B cell (primary cell): ENCODE data around the gene TMEM9. TPM values are rescaled to one million over a fixed set of nuclear protein-coding genes. Genes with fewer than 3 reads are reported as not detected.

Experiments
- ATAC-seq: fragments of 200-7000 bp; cut with Tn5 transposase; one replicate; pipeline ENCODE4 v1.10.0; 2021; ENCODE audit warnings: low read depth, mild to moderate bottlenecking, moderate number of reproducible peaks, moderate library complexity
- CTCF ChIA-PET: fragments of 350-600 bp; sonication (Branson Sonifier 250); formaldehyde crosslinking; loops from one replicate; lab custom pipeline; 2021; ENCODE audit warnings: antibody characterized with exemption, inconsistent platforms; lab: Charles Lee
- POLR2A ChIA-PET: fragments of 350-600 bp; sonication (Branson Sonifier 250); formaldehyde crosslinking; loops from one replicate; lab custom pipeline; 2021; ENCODE audit warnings: antibody characterized with exemption; lab: Charles Lee
- DNase-seq: peaks from one replicate; pipeline ENCODE4 v3.0.0; 2013
- H2AFZ ChIP-seq: 2 replicates; pipeline ENCODE4 v1.6.1; 2012; ENCODE audit warnings: mild to moderate bottlenecking, low read depth, low read length; ENCODE audit not compliant: insufficient read depth, poor library complexity, severe bottlenecking
- H3K27ac ChIP-seq, 2 donors: 1 replicate in 1 of 2; 2 replicates in 1 of 2; pipeline ENCODE4 v1.5.1; 2012 to 2013; ENCODE audit warnings: low read length in 2 of 2, mild to moderate bottlenecking in 2 of 2, moderate library complexity in 1 of 2
- H3K27me3 ChIP-seq, 4 experiments: fragments of 200-600 bp in 1 of 4; sonication (generic) in 1 of 4; replicated peaks in 1 of 4; 1 replicate in 2 of 4; 2 replicates in 2 of 4; pipeline versions ENCODE4 v1.6.1 to v1.7.0; 2013 to 2016; ENCODE audit warnings: low read length in 3 of 4, mild to moderate bottlenecking in 2 of 4, mixed read lengths in 1 of 4, moderate library complexity in 1 of 4; ENCODE audit not compliant: insufficient read depth in 4 of 4, control insufficient read depth in 3 of 4; ENCODE audit errors: control extremely low read depth in 1 of 4
- H3K36me3 ChIP-seq, 2 experiments: replicated peaks in 1 of 2; 1 replicate in 1 of 2; 2 replicates in 1 of 2; pipeline versions ENCODE4 v1.6.1 to v1.7.1; 2013; ENCODE audit warnings: low read length in 1 of 2; ENCODE audit not compliant: insufficient read depth in 2 of 2, control insufficient read depth in 1 of 2; ENCODE audit errors: control extremely low read depth in 1 of 2, extremely low read depth in 1 of 2
- H3K4me1 ChIP-seq, 2 donors: fragments of 200-600 bp in 1 of 2; sonication (generic) in 1 of 2; 1 replicate in 1 of 2; 2 replicates in 1 of 2; pipeline versions ENCODE4 v1.5.1 to v1.6.1; 2013 to 2017; ENCODE audit warnings: low read length in 2 of 2; ENCODE audit not compliant: control insufficient read depth in 2 of 2, insufficient read depth in 2 of 2
- H3K4me2 ChIP-seq: replicated peaks from 2 replicates; pipeline ENCODE3; 2012; ENCODE audit warnings: mild to moderate bottlenecking, low read depth, low read length; ENCODE audit not compliant: poor library complexity, severe bottlenecking
- H3K4me3 ChIP-seq, 5 experiments: fragments of 200-600 bp in 1 of 5; sonication (generic) in 1 of 5; 1 replicate in 3 of 5; 2 replicates in 2 of 5; pipeline versions ENCODE4 v1.5.1 to v1.7.0; 2011 to 2016; ENCODE audit warnings: low read length in 4 of 5, mild to moderate bottlenecking in 4 of 5, low read depth in 2 of 5, control low read depth in 1 of 5, moderate library complexity in 1 of 5; ENCODE audit not compliant: insufficient read depth in 1 of 5; ENCODE audit errors: control extremely low read depth in 1 of 5, extremely low read depth in 1 of 5
- H3K79me2 ChIP-seq: fragments of 200-600 bp; sonication (generic); one replicate; pipeline ENCODE4 v1.6.0; 2016; ENCODE audit warnings: low read length; ENCODE audit not compliant: control insufficient read depth, insufficient read depth
- H3K9ac ChIP-seq: fragments of 200-600 bp; sonication (generic); 2 replicates; pipeline ENCODE4 v1.6.1; 2017; ENCODE audit warnings: mild to moderate bottlenecking, low read length, moderate library complexity
- H3K9me3 ChIP-seq, 3 donors: one replicate each; pipeline versions ENCODE4 v1.6.1 to v1.7.1; 2013; ENCODE audit warnings: low read length in 2 of 3; ENCODE audit not compliant: control insufficient read depth in 2 of 3, insufficient read depth in 1 of 3; ENCODE audit errors: control extremely low read depth in 1 of 3
- H4K20me1 ChIP-seq: 2 replicates; pipeline ENCODE4 v1.6.0; 2012; ENCODE audit warnings: mild to moderate bottlenecking, low read length; ENCODE audit not compliant: insufficient read depth, control insufficient read depth, poor library complexity, severe bottlenecking
- H3K27ac Mint-ChIP-seq: one replicate; pipeline ENCODE4 v1.8.0; 2021; ENCODE audit warnings: mixed read lengths
- H3K27me3 Mint-ChIP-seq: one replicate; pipeline ENCODE4 v1.8.0; 2021; ENCODE audit warnings: mixed read lengths
- H3K4me1 Mint-ChIP-seq: one replicate; pipeline ENCODE4 v1.8.0; 2021; ENCODE audit warnings: mixed read lengths
- H3K4me3 Mint-ChIP-seq: one replicate; pipeline ENCODE4 v1.8.0; 2021; ENCODE audit warnings: mixed read lengths
- H3K9me3 Mint-ChIP-seq: one replicate; pipeline ENCODE4 v1.8.0; 2022; ENCODE audit warnings: mixed read lengths; ENCODE audit not compliant: insufficient read depth
- CTCF ChIP-seq: fragments of 200-600 bp; IDR thresholded peaks from one replicate; pipeline ENCODE4 v1.8.0; 2022; ENCODE audit warnings: antibody characterized with exemption, mild to moderate bottlenecking
- EZH2 ChIP-seq: IDR thresholded peaks from 2 replicates; pipeline ENCODE4 v1.6.1; 2012; ENCODE audit warnings: borderline replicate concordance, low read depth, mild to moderate bottlenecking, moderate library complexity, low read length; ENCODE audit not compliant: insufficient read depth, poor library complexity, severe bottlenecking
- whole genome bisulfite sequencing: methylation state at CpG from one replicate; pipeline ENCODE4 v1.1.5; 2013; ENCODE audit warnings: missing lambda C conversion rate; ENCODE audit not compliant: insufficient coverage; 5-methylcytosine and 5-hydroxymethylcytosine counted together
- intact Hi-C: fragments of 100-400 bp; cut with micrococcal nuclease; formaldehyde crosslinking; loops from one replicate; pipeline ENCODE4 v1.10.0; 2022
- polyA plus RNA-seq: library from polyadenylated mRNA; depleted of rRNA; stranded (reverse); fragments of >200 nt; gene quantifications from 2 replicates; pipeline ENCODE4 v1.2.3, GENCODE V29; 2012
- total RNA-seq, 2 donors: library from RNA; stranded (reverse); fragments of 120-200 nt in 1 of 2; gene quantifications; 1 replicate in 1 of 2; 2 replicates in 1 of 2; pipeline versions ENCODE4 v1.2.3 to v1.2.4, GENCODE V29; 2013 to 2022

TMEM9 gene
- total and polyA plus RNA-seq, 2 donors (not counting 1 experiment from before 2014, with no cell fraction given) = 23.6 to 29.2 TPM

- ATAC-seq = no peak
- Mint-ChIP-seq H3K9me3 (no peaks in the 10 kb centered on the region), H3K27me3 (peaks cover 53% of the 10 kb centered on the region), H3K4me1 (no peaks in the 10 kb centered on the region), H3K4me3 (no peak overlapping the region), H3K27ac (no peak overlapping the region)
- no peaks in the 10 kb centered on the region for H4K20me1 ChIP-seq
- no peak overlapping the region for H3K9ac ChIP-seq
- H3K9me3 ChIP-seq = no peaks in the 10 kb centered on the region
- H3K4me1 ChIP-seq = no peaks in the 10 kb centered on the region
- no peaks in the 10 kb centered on the region for H3K79me2 ChIP-seq
- ChIA-PET POLR2A (no interaction called here), CTCF (no interaction called here)
- WGBS = 50% methylated on average over 1 of the region's 3 CpGs
- no peak for DNase-seq
- no peak overlapping the region for H3K4me2 ChIP-seq
- no peaks in the 10 kb centered on the region for H3K36me3 ChIP-seq
- H3K4me3 ChIP-seq = no peak overlapping the region
- H3K27me3 ChIP-seq = peaks cover 0 to 11% (median 0%) of the 10 kb centered on the region in 4 experiments
- intact Hi-C loops = no loop called here
- no peak overlapping the region for H2AFZ ChIP-seq
- H3K27ac ChIP-seq = no peak overlapping the region
- no peak for TF ChIP-seq CTCF
- no peak for TF ChIP-seq EZH2
Measured at GRCh38 chr1:201185123-201185453, 30.8 kb upstream of the TMEM9 start.

- ChIA-PET POLR2A (no interaction called here), CTCF (no interaction called here)
- DNase-seq (no peak), ATAC-seq (no peak)
- H3K27me3 Mint-ChIP-seq = peaks cover 55% of the 10 kb centered on the region
- Histone ChIP-seq H3K36me3 (no peaks in the 10 kb centered on the region), H3K4me1 (no peaks in the 10 kb centered on the region), H3K9me3 (no peaks in the 10 kb centered on the region), H4K20me1 (no peaks in the 10 kb centered on the region), H3K4me3 (no peak overlapping the region), H3K27ac (no peak overlapping the region), H3K9ac (no peak overlapping the region), H3K27me3 (peaks cover 0 to 10% (median 0%) of the 10 kb centered on the region in 4 experiments), H3K79me2 (no peaks in the 10 kb centered on the region), H3K4me2 (no peak overlapping the region), H2AFZ (no peak overlapping the region)
- H3K4me3 Mint-ChIP-seq = no peak overlapping the region
- H3K4me1 Mint-ChIP-seq = no peaks in the 10 kb centered on the region
- WGBS = 87% methylated on average over 8 of the region's 9 CpGs
- no peaks in the 10 kb centered on the region for H3K9me3 Mint-ChIP-seq
- intact Hi-C loops = no loop called here
- TF ChIP-seq CTCF (no peak), EZH2 (no peak)
- no peak overlapping the region for H3K27ac Mint-ChIP-seq
Measured at GRCh38 chr1:201184307-201185122, 30.2 kb upstream of the TMEM9 start.
